H9 (cell line): ENCODE data around the gene RLF. TPM values are rescaled to one million over a fixed set of nuclear protein-coding genes. Genes with fewer than 3 reads are reported as not detected.

Source experiments
- DNase-seq: peaks from one replicate; pipeline ENCODE4 v3.0.0-alpha.2; 2017
- H2AFZ ChIP-seq: one replicate; pipeline ENCODE4 v1.6.1; 2013; ENCODE audit warnings: mild to moderate bottlenecking, low read length, control low read depth, moderate library complexity
- H2AK5ac ChIP-seq: 2 replicates; pipeline ENCODE4 v1.6.1; 2013; ENCODE audit warnings: low read length, control low read depth, mixed read lengths; ENCODE audit not compliant: insufficient read length
- H2BK120ac ChIP-seq: one replicate; pipeline ENCODE4 v1.6.1; 2013; ENCODE audit warnings: low read depth, mild to moderate bottlenecking, low read length, control low read depth, inconsistent platforms; ENCODE audit not compliant: poor library complexity, severe bottlenecking
- H2BK12ac ChIP-seq: 2 replicates; pipeline ENCODE4 v1.6.1; 2013; ENCODE audit warnings: low read length, control low read depth, mixed read lengths, low read depth; ENCODE audit not compliant: insufficient read length
- H2BK15ac ChIP-seq: 2 replicates; pipeline ENCODE4 v1.6.1; 2013; ENCODE audit warnings: low read depth, low read length, control low read depth
- H2BK20ac ChIP-seq: one replicate; pipeline ENCODE4 v1.6.1; 2013; ENCODE audit warnings: low read depth, mild to moderate bottlenecking, low read length, control low read depth, inconsistent platforms; ENCODE audit not compliant: poor library complexity, severe bottlenecking
- H2BK5ac ChIP-seq: 2 replicates; pipeline ENCODE4 v1.6.1; 2013; ENCODE audit warnings: low read length, control low read depth, mixed read lengths; ENCODE audit not compliant: insufficient read length
- H3K14ac ChIP-seq: 2 replicates; pipeline ENCODE4 v1.6.1; 2013; ENCODE audit warnings: low read length, control low read depth; ENCODE audit not compliant: insufficient read depth
- H3K18ac ChIP-seq: 2 replicates; pipeline ENCODE4 v1.6.1; 2013; ENCODE audit warnings: low read depth, mild to moderate bottlenecking, mixed read lengths, low read length, control low read depth; ENCODE audit not compliant: insufficient read length
- H3K23ac ChIP-seq: 2 replicates; pipeline ENCODE4 v1.6.1; 2013; ENCODE audit warnings: low read length, control low read depth, mixed read lengths, low read depth; ENCODE audit not compliant: insufficient read length
- H3K23me2 ChIP-seq: 2 replicates; pipeline ENCODE4 v1.6.1; 2013; ENCODE audit warnings: low read depth, mild to moderate bottlenecking, mixed read lengths, low read length, control low read depth; ENCODE audit not compliant: insufficient read length, poor library complexity, severe bottlenecking
- H3K27ac ChIP-seq: 2 replicates; pipeline ENCODE4 v1.5.1; 2013; ENCODE audit warnings: low read length, control low read depth, mixed read lengths, low read depth; ENCODE audit not compliant: insufficient read length
- H3K27me3 ChIP-seq: 2 replicates; pipeline ENCODE4 v1.6.1; 2013; ENCODE audit warnings: low read length, control low read depth, inconsistent platforms; ENCODE audit not compliant: insufficient read depth
- H3K4ac ChIP-seq: 2 replicates; pipeline ENCODE4 v1.6.1; 2013; ENCODE audit warnings: low read depth, mild to moderate bottlenecking, control low read depth, inconsistent platforms, low read length, moderate library complexity
- H3K4me1 ChIP-seq: 2 replicates; pipeline ENCODE4 v1.6.1; 2013; ENCODE audit warnings: low read length, control low read depth, inconsistent platforms; ENCODE audit not compliant: insufficient read depth
- H3K4me2 ChIP-seq: 2 replicates; pipeline ENCODE4 v1.6.1; 2013; ENCODE audit warnings: low read length, control low read depth, mixed read lengths; ENCODE audit not compliant: insufficient read length, insufficient read depth
- H3K56ac ChIP-seq: 2 replicates; pipeline ENCODE4 v1.6.1; 2013; ENCODE audit warnings: low read depth, mild to moderate bottlenecking, mixed read lengths, low read length, control low read depth; ENCODE audit not compliant: insufficient read length
- H3K79me1 ChIP-seq: 2 replicates; pipeline ENCODE4 v1.6.1; 2013; ENCODE audit warnings: low read depth, mild to moderate bottlenecking, moderate library complexity, low read length, control low read depth, inconsistent platforms; ENCODE audit not compliant: insufficient read depth, poor library complexity, severe bottlenecking
- H3K79me2 ChIP-seq: 2 replicates; pipeline ENCODE4 v1.6.1; 2013; ENCODE audit warnings: low read length, control low read depth, inconsistent platforms; ENCODE audit not compliant: insufficient read depth
- H3K9ac ChIP-seq: 2 replicates; pipeline ENCODE4 v1.6.1; 2013; ENCODE audit warnings: low read length, control low read depth, mixed read lengths; ENCODE audit not compliant: insufficient read length; ENCODE audit errors: extremely low read depth
- H3K9me3 ChIP-seq: one replicate; pipeline ENCODE4 v1.6.1; 2013; ENCODE audit warnings: low read depth, low read length, inconsistent platforms; ENCODE audit not compliant: control insufficient read depth
- H3T11ph ChIP-seq: one replicate; pipeline ENCODE4 v1.6.1; 2013; ENCODE audit warnings: mild to moderate bottlenecking, low read length, control low read depth, inconsistent platforms
- H4K20me1 ChIP-seq: one replicate; pipeline ENCODE4 v1.6.1; 2013; ENCODE audit not compliant: control insufficient read depth, insufficient read length, insufficient read depth
- H4K5ac ChIP-seq: 2 replicates; pipeline ENCODE4 v1.6.1; 2013; ENCODE audit warnings: low read depth, mild to moderate bottlenecking, mixed read lengths, low read length, control low read depth; ENCODE audit not compliant: insufficient read length
- H4K8ac ChIP-seq: replicated peaks from 2 replicates; pipeline ENCODE4 v1.6.1; 2013; ENCODE audit warnings: low read length, control low read depth, mixed read lengths, low read depth; ENCODE audit not compliant: insufficient read length
- H4K91ac ChIP-seq: 2 replicates; pipeline ENCODE4 v1.6.1; 2013; ENCODE audit warnings: low read depth, mild to moderate bottlenecking, moderate library complexity, mixed read lengths, low read length, control low read depth; ENCODE audit not compliant: insufficient read length
- H3K27ac Mint-ChIP-seq, 3 experiments: 2 replicates in 2 of 3; 3 replicates in 1 of 3; pipeline ENCODE4 v1.8.0; 2020 to 2021; ENCODE audit warnings: mixed read lengths in 3 of 3, mild to moderate bottlenecking in 1 of 3, moderate library complexity in 1 of 3
- H3K27me3 Mint-ChIP-seq: 2 replicates; pipeline ENCODE4 v1.8.0; 2021; ENCODE audit warnings: low read depth, mild to moderate bottlenecking, moderate library complexity, mixed read lengths
- H3K36me3 Mint-ChIP-seq, 3 experiments: 2 replicates in 2 of 3; 3 replicates in 1 of 3; pipeline ENCODE4 v1.8.0; 2020 to 2021; ENCODE audit warnings: low read depth in 3 of 3, mixed read lengths in 3 of 3; ENCODE audit not compliant: insufficient read depth in 1 of 3
- H3K4me1 Mint-ChIP-seq, 2 experiments: 2 replicates each; pipeline ENCODE4 v1.8.0; 2020; ENCODE audit warnings: mixed read lengths in 2 of 2
- H3K4me3 Mint-ChIP-seq, 2 experiments: 2 replicates in 1 of 2; 3 replicates in 1 of 2; pipeline ENCODE4 v1.8.0; 2020 to 2021; ENCODE audit warnings: mild to moderate bottlenecking in 2 of 2, mixed read lengths in 2 of 2, moderate library complexity in 1 of 2
- H3K9me3 Mint-ChIP-seq, 2 experiments: 2 replicates in 1 of 2; 3 replicates in 1 of 2; pipeline ENCODE4 v1.8.0; 2020; ENCODE audit warnings: mild to moderate bottlenecking in 2 of 2, mixed read lengths in 2 of 2, moderate library complexity in 1 of 2
- WGBS: extraction: QIAGEN DNeasy Blood & Tissue Kit; methylation state at CpG from one replicate; pipeline ENCODE4 v1.1.7; 2013; ENCODE audit warnings: missing lambda C conversion rate, low lambda C conversion rate, mixed read lengths; ENCODE audit not compliant: insufficient read length; ENCODE audit errors: extremely low coverage; 5-methylcytosine and 5-hydroxymethylcytosine counted together
- total RNA-seq: library from RNA; stranded (reverse); gene quantifications from 2 replicates; pipeline ENCODE4 v1.2.1, GENCODE V29; 2021
- TF ChIP-seq, protein P1 (sequence below): fragments of 200-600 bp; sonication (generic); conservative IDR thresholded peaks from 3 replicates; pipeline ENCODE4 v1.8.0; 2021; ENCODE audit warnings: antibody characterized with exemption, mild to moderate bottlenecking

Gene RLF
- total RNA-seq, 1 experiment from 2014 or later = 19.2 TPM

DNA sequence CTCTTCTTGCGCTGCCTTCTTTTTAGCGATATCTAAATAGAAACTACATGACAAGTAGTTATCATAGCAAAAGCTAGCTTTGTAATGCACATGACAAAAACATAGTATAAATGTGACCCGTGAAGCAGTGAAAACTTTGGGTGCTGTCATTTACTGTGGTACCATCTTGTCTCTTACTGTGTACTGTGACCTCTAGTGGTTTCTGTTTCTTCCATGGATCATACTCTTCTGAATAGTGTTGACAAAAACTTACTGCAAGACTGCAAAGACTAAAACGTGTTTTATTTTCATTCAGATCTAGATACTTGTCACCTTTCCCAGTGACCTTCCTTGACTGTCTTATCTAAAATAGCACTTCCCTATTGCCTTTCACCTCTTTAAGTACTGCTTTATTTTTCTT is 6.1 kb downstream of the RLF start:
- Histone ChIP-seq H3K27ac (no peak overlapping the region), H2BK15ac (no peak overlapping the region), H3K79me1 (peaks cover 10% of the 10 kb centered on the region), H3K4me1 (no peaks in the 10 kb centered on the region; the same call in 1 of the 2 replicates), H3K23me2 (peaks cover 5% of the 10 kb centered on the region), H4K8ac (no peak overlapping the region), H3K14ac (no peak overlapping the region), H2BK12ac (no peak overlapping the region), H3K23ac (no peak overlapping the region), H2BK20ac (no peak overlapping the region), H4K5ac (no peak overlapping the region), H3K9ac (no peak overlapping the region), H3K4me2 (no peak overlapping the region), H3K4ac (no peak overlapping the region), H2BK120ac (no peak overlapping the region), H3T11ph (no peak overlapping the region), H3K27me3 (no peaks in the 10 kb centered on the region), H3K56ac (no peak overlapping the region), H3K18ac (no peak overlapping the region), H2BK5ac (no peak overlapping the region), H4K20me1 (no peaks in the 10 kb centered on the region), H3K9me3 (no peaks in the 10 kb centered on the region), H3K79me2 (peaks cover 54% of the 10 kb centered on the region), H2AK5ac (no peak overlapping the region), H2AFZ (no peak overlapping the region), H4K91ac (no peak overlapping the region)
- WGBS = no CpG with 5 or more reads among the region's 4 CpGs
- Mint-ChIP-seq H3K27ac (no peak overlapping the region), H3K4me3 (no peak overlapping the region), H3K9me3 (no peaks in the 10 kb centered on the region), H3K36me3 (no peaks in the 10 kb centered on the region), H3K27me3 (no peaks in the 10 kb centered on the region), H3K4me1 (no peaks in the 10 kb centered on the region; a peak in 1 of 4 replicates)
- TF ChIP-seq, protein P1, sequence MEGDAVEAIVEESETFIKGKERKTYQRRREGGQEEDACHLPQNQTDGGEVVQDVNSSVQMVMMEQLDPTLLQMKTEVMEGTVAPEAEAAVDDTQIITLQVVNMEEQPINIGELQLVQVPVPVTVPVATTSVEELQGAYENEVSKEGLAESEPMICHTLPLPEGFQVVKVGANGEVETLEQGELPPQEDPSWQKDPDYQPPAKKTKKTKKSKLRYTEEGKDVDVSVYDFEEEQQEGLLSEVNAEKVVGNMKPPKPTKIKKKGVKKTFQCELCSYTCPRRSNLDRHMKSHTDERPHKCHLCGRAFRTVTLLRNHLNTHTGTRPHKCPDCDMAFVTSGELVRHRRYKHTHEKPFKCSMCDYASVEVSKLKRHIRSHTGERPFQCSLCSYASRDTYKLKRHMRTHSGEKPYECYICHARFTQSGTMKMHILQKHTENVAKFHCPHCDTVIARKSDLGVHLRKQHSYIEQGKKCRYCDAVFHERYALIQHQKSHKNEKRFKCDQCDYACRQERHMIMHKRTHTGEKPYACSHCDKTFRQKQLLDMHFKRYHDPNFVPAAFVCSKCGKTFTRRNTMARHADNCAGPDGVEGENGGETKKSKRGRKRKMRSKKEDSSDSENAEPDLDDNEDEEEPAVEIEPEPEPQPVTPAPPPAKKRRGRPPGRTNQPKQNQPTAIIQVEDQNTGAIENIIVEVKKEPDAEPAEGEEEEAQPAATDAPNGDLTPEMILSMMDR = no peak
- DNase-seq = no peak
